Epithelial cell of prostate (primary cell): ENCODE measurements around the gene LRRFIP2.
"Not testable (repeated sequence)": the region's sequence is repeated elsewhere in the genome, so short reads cannot be mapped to it uniquely, and the experiment has no call there.

Experiments
- DNase-seq: peaks from one replicate; pipeline ENCODE4 v3.0.0-alpha.2; 2011; ENCODE audit warnings: low read depth, low spot score
- H3K27ac ChIP-seq: fragments of 450-650 bp; 2 replicates; pipeline ENCODE4 v1.5.1; 2017; ENCODE audit warnings: mild to moderate bottlenecking

The LRRFIP2 gene

GRCh38 chr3:37125195-37126073 is 48.9 kb downstream of the LRRFIP2 start:
- peak; percentile 36 for DNase-seq
- peak overlapping the region; percentile 33 for H3K27ac ChIP-seq

- H3K27ac ChIP-seq: no peak overlapping the region
- DNase-seq: no peak
These were observed 49.9 kb downstream of the LRRFIP2 start for GRCh38 chr3:37124435-37124834.

- H3K27ac ChIP-seq: no peak overlapping the region
- no peak for DNase-seq
These were observed 51.1 kb downstream of the LRRFIP2 start for GRCh38 chr3:37123292-37123691.

GRCh38 chr3:37122069-37122468 is 52.3 kb downstream of the LRRFIP2 start:
- not testable (repeated sequence) for DNase-seq, H3K27ac ChIP-seq

- no peak for DNase-seq
- H3K27ac ChIP-seq: no peak overlapping the region
These were observed 56.2 kb downstream of the LRRFIP2 start for GRCh38 chr3:37118163-37118562.

- no peak overlapping the region for H3K27ac ChIP-seq
- no peak for DNase-seq
These were observed 56.8 kb downstream of the LRRFIP2 start for GRCh38 chr3:37117548-37117947.

- DNase-seq: no peak
- H3K27ac ChIP-seq: no peak overlapping the region
These were observed 57.4 kb downstream of the LRRFIP2 start for GRCh38 chr3:37116998-37117397.

- H3K27ac ChIP-seq: peak overlapping the region; percentile 63
- peak; percentile 18 for DNase-seq
These were observed 58.9 kb downstream of the LRRFIP2 start for GRCh38 chr3:37115446-37115845.

GRCh38 chr3:37114251-37115145 is 59.9 kb downstream of the LRRFIP2 start:
- H3K27ac ChIP-seq: peak overlapping the region; percentile 63
- DNase-seq: peak; percentile 12

GRCh38 chr3:37112987-37113386 is 61.4 kb downstream of the LRRFIP2 start:
- no peak overlapping the region for H3K27ac ChIP-seq

GRCh38 chr3:37111199-37111598 is 63.2 kb downstream of the LRRFIP2 start:
- no peak for DNase-seq
- no peak overlapping the region for H3K27ac ChIP-seq

More at GRCh38 chr3:37112987-37113386, 61.4 kb downstream of the LRRFIP2 start:
- DNase-seq: no peak

- peak overlapping the region; percentile 9 for H3K27ac ChIP-seq
These were observed 66.5 kb downstream of the LRRFIP2 start for GRCh38 chr3:37107846-37108245.

GRCh38 chr3:37103103-37103808 is 71.1 kb downstream of the LRRFIP2 start:
- no peak for DNase-seq
- H3K27ac ChIP-seq: no peak overlapping the region

More at GRCh38 chr3:37107846-37108245, 66.5 kb downstream of the LRRFIP2 start:
- no peak for DNase-seq

- no peak for DNase-seq
- no peak overlapping the region for H3K27ac ChIP-seq
These were observed 74.0 kb downstream of the LRRFIP2 start for GRCh38 chr3:37100411-37100810.

- DNase-seq: no peak
- no peak overlapping the region for H3K27ac ChIP-seq
These were observed 74.9 kb downstream of the LRRFIP2 start for GRCh38 chr3:37099469-37099868.

GRCh38 chr3:37098884-37099283 is 75.5 kb downstream of the LRRFIP2 start:
- H3K27ac ChIP-seq: no peak overlapping the region
- DNase-seq: no peak

GRCh38 chr3:37097776-37098175 is 76.6 kb downstream of the LRRFIP2 start:
- no peak for DNase-seq
- H3K27ac ChIP-seq: no peak overlapping the region

- no peak for DNase-seq
- H3K27ac ChIP-seq: peak overlapping the region; percentile 22
These were observed 77.4 kb downstream of the LRRFIP2 start for GRCh38 chr3:37096975-37097374.

- no peak for DNase-seq
- peak overlapping the region; percentile 22 for H3K27ac ChIP-seq
These were observed 78.1 kb downstream of the LRRFIP2 start for GRCh38 chr3:37096288-37096687.

- no peak overlapping the region for H3K27ac ChIP-seq
- no peak for DNase-seq
These were observed 79.7 kb downstream of the LRRFIP2 start for GRCh38 chr3:37094636-37095035.
